Left ventricle myocardium superior (tissue), 1 donor: ENCODE results near the gene CCDC188. TPM values are rescaled to one million over a fixed set of nuclear protein-coding genes. Genes with fewer than 3 reads are reported as not detected.

Source experiments
- ATAC-seq: fragments of 200-7000 bp; cut with Tn5 transposase; one replicate; pipeline ENCODE4 v1.9.1; 2020; ENCODE audit warnings: mild to moderate bottlenecking, moderate library complexity
- DNase-seq: peaks from one replicate; pipeline ENCODE4 v3.0.0-alpha.2; 2020
- intact Hi-C: fragments of 100-400 bp; cut with micrococcal nuclease; formaldehyde crosslinking; loops from one replicate; pipeline ENCODE4 v1.11.0; 2022
- total RNA-seq: library from RNA; stranded (reverse); fragmentation: NEBNext Ultra II Directional; extraction: Animal tissue kit (Norgen Biotek cat#: 25700); gene quantifications from one replicate; pipeline ENCODE4 v1.2.1, GENCODE V29; 2021
- donor health status: DM: no; HTN: yes; CAD: no; lungs with severe emphysema.

CCDC188 gene
- total RNA-seq, 1 donor from 2014 or later = 0.27 TPM

DNA sequence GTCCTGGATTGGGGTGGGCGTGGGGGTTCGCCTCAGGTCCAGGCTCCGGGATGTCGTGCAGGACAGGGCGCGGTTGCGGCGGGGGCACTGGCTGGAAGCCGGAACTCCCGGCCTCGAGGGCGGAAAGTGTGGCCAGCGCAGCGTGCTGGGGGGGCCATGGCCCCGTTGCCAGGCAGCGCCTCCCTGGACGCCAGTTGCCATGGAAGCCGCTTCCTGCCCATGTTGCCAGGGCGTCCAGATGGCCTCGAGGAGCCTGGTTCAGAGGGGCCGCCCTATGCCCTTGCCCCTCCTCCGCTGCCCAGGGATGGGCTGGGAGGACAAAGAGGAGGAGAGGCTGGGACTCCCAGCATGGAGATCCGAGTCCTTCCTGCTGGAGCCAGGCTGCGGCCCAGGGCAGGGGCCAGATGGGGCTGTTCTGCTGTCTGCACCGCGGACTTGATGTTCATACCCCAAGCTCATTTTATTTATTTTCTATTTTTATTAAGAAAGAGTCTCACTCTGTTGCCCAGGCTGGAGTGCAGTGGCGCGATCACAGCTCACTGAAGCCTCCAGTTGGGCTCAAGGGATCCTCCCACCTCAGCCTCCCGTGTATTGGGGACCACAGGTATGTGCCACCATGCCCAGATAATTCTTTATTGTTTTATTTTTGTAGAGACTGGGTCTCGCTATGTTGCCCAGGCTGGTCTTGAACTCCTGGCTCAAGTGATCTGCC lies 4.6 kb upstream of the CCDC188 start:
- DNase-seq = peak; percentile 71
- peak; percentile 42 for ATAC-seq
- intact Hi-C loops = loop anchor here (5.0 kb wide), 1 partner anchor 117 kb away; no protein-coding TSS in a partner anchor

DNA sequence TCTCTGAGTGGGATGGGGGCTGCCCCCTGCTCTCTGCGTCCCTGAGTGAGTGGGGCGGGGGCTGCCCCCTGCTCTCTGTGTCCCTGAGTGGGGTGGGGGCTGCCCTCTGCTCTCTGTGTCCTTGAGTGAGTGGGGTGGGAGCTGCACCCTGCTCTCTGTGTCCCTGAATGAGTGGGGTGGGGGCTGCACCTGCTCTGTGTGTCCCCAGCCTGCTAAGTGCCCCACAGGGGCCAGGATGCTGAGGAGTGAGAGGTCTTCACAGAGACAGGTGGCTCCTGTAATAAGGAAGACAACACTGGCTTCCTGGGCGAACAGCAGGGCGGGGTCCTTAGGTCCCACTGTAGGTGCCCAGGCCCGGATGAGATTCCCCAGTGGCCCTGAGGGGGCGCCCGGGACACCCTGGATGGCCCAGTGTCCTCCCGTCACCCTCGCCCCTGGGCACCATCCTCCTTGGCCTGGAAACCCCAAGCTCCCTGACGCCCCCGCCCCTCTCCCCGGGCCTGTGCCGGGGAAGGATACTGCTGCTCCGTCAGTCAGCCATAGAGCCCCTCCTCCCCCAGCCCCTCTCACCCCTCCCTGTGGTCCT lies 3.8 kb upstream of the CCDC188 start:
- no peak for DNase-seq
- intact Hi-C loops = loop anchor here (5.0 kb wide), 1 partner anchor 118 kb away; no protein-coding TSS in a partner anchor
- ATAC-seq = no peak

- DNase-seq (no peak), ATAC-seq (no peak)
- intact Hi-C loops = no loop called here
These were observed 3.1 kb upstream of the CCDC188 start for GRCh38 chr22:20153945-20154344.

- intact Hi-C loops = no loop called here
- ATAC-seq (no peak), DNase-seq (no peak)
These were observed 1.6 kb upstream of the CCDC188 start for GRCh38 chr22:20152464-20152890.

DNA sequence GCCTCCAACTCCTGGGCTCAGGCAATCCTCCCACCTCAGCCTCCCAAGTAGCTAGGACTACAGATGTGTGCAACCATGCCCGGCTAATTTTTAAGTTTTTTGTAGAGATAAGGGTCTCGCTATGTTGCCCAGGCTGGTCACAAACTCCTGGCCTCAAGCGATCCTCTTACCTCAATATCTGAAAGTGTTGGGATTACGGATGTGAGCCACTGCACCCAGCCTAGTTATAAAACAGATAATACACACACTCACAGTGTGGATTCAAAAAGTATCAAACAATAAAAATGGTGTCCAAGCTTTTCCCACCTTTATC lies 377 bp upstream of the CCDC188 start:
- intact Hi-C loops = no loop called here
- DNase-seq = no peak
- ATAC-seq = no peak

GRCh38 chr22:20149257-20150250 lies 1.3 kb downstream of the CCDC188 start:
- ATAC-seq = no peak
- no peak for DNase-seq
- intact Hi-C loops = no loop called here

DNA sequence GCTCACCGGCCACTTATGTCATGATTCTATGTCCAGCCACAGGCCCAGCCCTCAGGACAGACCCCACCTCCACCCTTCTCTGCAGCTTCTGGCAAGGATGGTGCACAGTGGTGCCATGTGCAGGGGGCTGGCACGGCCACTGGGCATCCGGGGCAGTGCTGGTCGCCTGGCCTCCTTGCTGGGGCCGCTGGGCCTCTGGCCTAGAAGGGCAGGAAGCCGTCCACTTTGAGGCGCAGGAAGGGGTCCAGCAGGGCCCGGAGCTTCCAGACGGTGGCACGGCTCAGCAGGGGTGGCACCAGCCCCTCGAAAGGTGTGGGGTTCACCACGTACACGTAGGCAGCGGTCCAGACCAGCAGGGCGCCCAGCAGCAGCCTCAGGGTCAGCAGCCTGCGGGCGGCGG lies 2.4 kb downstream of the CCDC188 start:
- no peak for ATAC-seq
- intact Hi-C loops = no loop called here
- no peak for DNase-seq

DNA sequence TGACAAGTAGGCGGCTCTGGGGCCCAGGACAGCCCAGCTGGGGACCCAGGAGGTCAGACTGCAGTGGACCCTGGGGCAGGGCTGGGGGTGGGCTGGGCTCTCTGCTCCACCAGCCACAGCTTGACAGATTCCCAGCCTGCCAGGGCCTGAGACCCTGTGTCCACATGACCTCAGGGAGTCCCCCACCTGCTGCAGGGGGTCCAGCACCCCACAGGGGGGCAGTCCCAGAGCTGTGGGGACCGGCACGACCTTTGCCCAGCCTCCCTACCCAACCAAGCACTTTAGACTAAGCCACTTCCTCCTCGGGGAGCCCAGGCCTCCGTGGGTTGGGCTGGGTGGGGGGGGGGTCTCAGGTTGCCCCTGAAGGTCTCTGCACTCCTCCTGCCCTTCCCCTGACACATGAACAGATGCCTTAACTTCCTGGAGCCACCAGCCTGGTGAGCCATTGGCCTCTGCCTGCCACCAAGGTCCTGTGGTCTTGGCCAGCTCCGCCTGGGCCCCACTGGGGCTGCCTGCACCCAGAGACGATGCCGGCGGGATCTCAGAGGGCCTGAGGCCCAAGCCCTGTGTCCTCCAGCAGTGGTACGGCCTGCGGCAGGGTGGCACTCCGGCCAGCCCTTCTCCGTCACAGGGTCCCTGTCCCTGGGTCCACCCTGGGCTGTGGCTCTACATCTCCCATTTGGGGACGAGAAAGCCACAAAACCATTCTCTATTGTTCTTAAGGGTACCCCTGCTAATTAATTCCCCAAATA lies 3.4 kb downstream of the CCDC188 start:
- DNase-seq (no peak), ATAC-seq (no peak)
- intact Hi-C loops = no loop called here

DNA sequence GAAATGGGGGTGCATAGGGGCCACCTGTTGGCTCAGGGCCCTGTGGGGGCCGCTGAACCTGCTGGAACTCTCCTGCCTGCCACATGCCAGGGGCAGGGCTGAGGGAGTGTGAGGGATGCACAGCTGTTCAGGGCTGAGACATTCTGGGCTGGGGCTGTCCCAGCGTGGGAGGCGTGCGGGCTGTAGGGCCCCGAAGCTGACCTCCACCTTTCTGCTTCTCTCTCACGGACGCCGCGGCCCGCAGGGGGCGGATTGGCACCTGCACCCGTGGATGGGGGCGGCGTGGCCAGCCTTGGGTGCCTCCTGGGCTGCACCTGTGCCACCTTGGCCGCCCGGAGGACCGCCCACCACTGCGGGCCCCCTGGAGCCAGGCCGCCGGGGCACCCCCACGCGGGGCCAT lies 4.1 kb downstream of the CCDC188 start:
- DNase-seq (no peak), ATAC-seq (no peak)
- intact Hi-C loops = no loop called here

GRCh38 chr22:20145832-20146223 lies 5.0 kb downstream of the CCDC188 start:
- no peak for DNase-seq
- intact Hi-C loops = no loop called here
- ATAC-seq = no peak

- DNase-seq = no peak
- ATAC-seq = no peak
- intact Hi-C loops = no loop called here
These were observed 5.5 kb downstream of the CCDC188 start for GRCh38 chr22:20145206-20145831.

DNA sequence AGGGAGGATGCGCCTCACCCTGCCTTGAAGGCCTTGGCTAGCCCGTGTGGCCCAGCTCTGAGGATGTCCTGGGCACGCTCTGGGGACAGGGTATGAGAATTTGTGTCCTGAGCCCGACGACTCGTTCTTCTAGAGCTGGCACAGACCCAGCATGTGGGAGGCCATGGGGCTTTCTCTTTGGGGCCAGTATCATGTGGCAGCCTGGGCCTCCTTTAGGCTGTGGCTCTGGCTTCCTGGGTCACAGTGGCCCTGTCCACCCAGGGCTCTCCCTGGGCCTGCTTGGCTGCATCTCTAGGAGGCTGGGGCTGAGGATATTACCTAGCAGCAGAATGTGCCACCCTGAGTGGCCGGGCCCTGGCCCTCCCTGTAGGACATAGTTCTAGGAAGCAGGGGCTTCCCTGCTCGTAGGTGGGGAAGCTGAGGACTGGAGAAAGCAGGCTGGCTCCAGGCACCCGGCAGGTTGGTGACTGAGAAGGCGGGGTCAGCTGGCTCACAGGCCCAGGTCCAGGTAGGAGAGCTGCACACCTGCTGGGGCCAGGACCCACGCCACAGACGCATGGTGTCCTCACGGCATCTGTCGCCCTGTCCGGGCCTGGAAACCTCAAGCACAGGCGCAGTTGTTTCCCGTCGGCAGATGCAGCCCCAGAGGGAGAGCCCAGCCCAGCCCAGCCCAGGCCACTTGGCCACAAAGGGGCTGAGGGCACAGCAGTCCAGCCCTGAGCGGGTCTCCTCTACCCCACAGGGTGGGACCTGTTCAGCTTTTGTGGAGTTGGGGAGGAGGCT lies 6.8 kb downstream of the CCDC188 start:
- no peak for ATAC-seq
- DNase-seq = no peak
- intact Hi-C loops = no loop called here

GRCh38 chr22:20142711-20143621 lies 7.9 kb downstream of the CCDC188 start:
- intact Hi-C loops = no loop called here
- no peak for DNase-seq
- ATAC-seq = no peak

- no peak for DNase-seq
- ATAC-seq = no peak
- intact Hi-C loops = no loop called here
These were observed 9.4 kb downstream of the CCDC188 start for GRCh38 chr22:20141186-20142077.

GRCh38 chr22:20140521-20140964 lies 10.3 kb downstream of the CCDC188 start:
- no peak for ATAC-seq
- intact Hi-C loops = no loop called here
- DNase-seq = no peak

DNA sequence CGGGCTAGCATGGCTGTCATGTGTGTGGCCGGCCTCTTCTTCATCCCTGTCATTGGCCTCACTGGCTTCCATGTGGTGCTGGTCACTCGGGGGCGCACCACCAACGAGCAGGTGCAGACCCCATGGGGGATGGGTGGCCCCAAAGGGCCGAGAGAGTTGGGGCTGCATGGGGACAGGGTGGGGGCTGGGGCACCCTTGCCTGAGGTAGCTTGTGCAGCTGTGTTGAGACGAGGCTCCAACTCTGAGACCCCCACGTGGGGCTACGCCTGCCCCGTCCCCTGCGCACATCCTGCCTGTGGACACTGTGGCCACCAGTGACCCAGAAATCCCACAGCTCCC lies 10.8 kb downstream of the CCDC188 start:
- ATAC-seq = no peak
- intact Hi-C loops = no loop called here
- DNase-seq = no peak
